Keratinocyte (primary cell): Measurements from ENCODE around the gene RC3H1. TPM values are rescaled to one million over a fixed set of nuclear protein-coding genes. Genes with fewer than 3 reads are reported as not detected.

Source experiments
- DNase-seq: peaks from one replicate; pipeline ENCODE4 v3.0.0-alpha.2; 2011; ENCODE audit warnings: low read depth, missing footprints, low spot score
- FAIRE-seq: peaks from 2 replicates; lab custom pipeline; 2011; peaks lifted over from hg19 to GRCh38; lab: Jason Lieb, UNC
- H2AFZ ChIP-seq: 2 replicates; pipeline ENCODE4 v1.6.0; 2012; ENCODE audit warnings: low read length, control low read depth, inconsistent platforms; ENCODE audit not compliant: control insufficient read depth
- H3K27ac ChIP-seq: 2 replicates; pipeline ENCODE4 v1.5.1; 2011; ENCODE audit warnings: low read length; ENCODE audit not compliant: control insufficient read depth, insufficient read depth
- H3K27me3 ChIP-seq: 3 replicates; pipeline ENCODE4 v1.6.0; 2011; ENCODE audit warnings: low read length; ENCODE audit not compliant: control insufficient read depth, insufficient read depth; ENCODE audit errors: extremely low read depth
- H3K36me3 ChIP-seq, 2 experiments: 2 replicates in 1 of 2; 3 replicates in 1 of 2; pipeline ENCODE4 v1.5.1; 2011; ENCODE audit warnings: low read length in 2 of 2, mild to moderate bottlenecking in 1 of 2; ENCODE audit not compliant: control insufficient read depth in 2 of 2, insufficient read depth in 2 of 2; ENCODE audit errors: extremely low read depth in 1 of 2
- H3K4me1 ChIP-seq: 3 replicates; pipeline ENCODE4 v1.5.1; 2011; ENCODE audit warnings: low read length; ENCODE audit not compliant: control insufficient read depth, insufficient read depth; ENCODE audit errors: extremely low read depth
- H3K4me2 ChIP-seq: 3 replicates; pipeline ENCODE4 v1.6.0; 2011; ENCODE audit warnings: low read depth, low read length; ENCODE audit not compliant: control insufficient read depth, insufficient read depth; ENCODE audit errors: extremely low read depth
- H3K4me3 ChIP-seq, 3 experiments: fragments of 200-600 bp in 1 of 3; sonication (generic) in 1 of 3; 2 replicates in 2 of 3; 3 replicates in 1 of 3; pipeline ENCODE4 v1.5.1; 2011 to 2016; ENCODE audit warnings: low read length in 3 of 3, mild to moderate bottlenecking in 3 of 3, control low read depth in 2 of 3, inconsistent platforms in 1 of 3, low read depth in 1 of 3, mixed read lengths in 1 of 3, mixed run types in 1 of 3, moderate library complexity in 1 of 3; ENCODE audit not compliant: control insufficient read depth in 2 of 3, insufficient read depth in 2 of 3; ENCODE audit errors: extremely low read depth in 1 of 3
- H3K79me2 ChIP-seq: 2 replicates; pipeline ENCODE4 v1.6.0; 2012; ENCODE audit warnings: low read length; ENCODE audit not compliant: control insufficient read depth, insufficient read depth
- H3K9ac ChIP-seq: 3 replicates; pipeline ENCODE4 v1.6.0; 2011; ENCODE audit warnings: low read length; ENCODE audit not compliant: control insufficient read depth, insufficient read depth; ENCODE audit errors: extremely low read depth
- H3K9me1 ChIP-seq: 3 replicates; pipeline ENCODE4 v1.6.0; 2011; ENCODE audit warnings: low read length; ENCODE audit not compliant: control insufficient read depth, insufficient read depth; ENCODE audit errors: extremely low read depth
- H3K9me3 ChIP-seq: 2 replicates; pipeline ENCODE4 v1.5.1; 2012; ENCODE audit warnings: low read depth, low read length; ENCODE audit not compliant: control insufficient read depth
- H4K20me1 ChIP-seq: 3 replicates; pipeline ENCODE4 v1.6.0; 2011; ENCODE audit warnings: low read length; ENCODE audit not compliant: control insufficient read depth, insufficient read depth; ENCODE audit errors: extremely low read depth
- EZH2 ChIP-seq: IDR thresholded peaks from one replicate; pipeline ENCODE4 v1.6.1; 2012; ENCODE audit warnings: inconsistent platforms, mild to moderate bottlenecking, low read length, moderate library complexity
- dilution Hi-C: fragments of 300-500 bp; cut with MboI; formaldehyde crosslinking; loops from one replicate; pipeline ENCODE4 v1.7.0; 2020; ENCODE audit warnings: low sequenced_read_pairs; ENCODE audit not compliant: extremely low pct_ligation_motif_present
- polyA plus RNA-seq, 5 experiments: library from polyadenylated mRNA; depleted of rRNA in 3 of 5; stranded (reverse) in 3 of 5; stranded (forward) in 1 of 5; unstranded in 1 of 5; fragments of >200 nt; gene quantifications; 1 replicate in 1 of 5; 2 replicates in 3 of 5; 3 replicates in 1 of 5; pipeline versions ENCODE4 v1.2.1 to v1.2.3, GENCODE V29; 2011 to 2012; ENCODE audit warnings: missing spikeins in 2 of 5, low read depth in 1 of 5, low replicate concordance in 1 of 5
- TF ChIP-seq, protein P1 (sequence below), 3 experiments: IDR thresholded peaks in 1 of 3; conservative IDR thresholded peaks in 1 of 3; optimal IDR thresholded peaks in 1 of 3; 2 replicates in 2 of 3; 3 replicates in 1 of 3; pipeline versions ENCODE3 to v1.5.1; 2011; ENCODE audit warnings: low read length in 3 of 3, mild to moderate bottlenecking in 3 of 3, moderate library complexity in 2 of 3, control low read depth in 1 of 3, inconsistent platforms in 1 of 3; ENCODE audit not compliant: insufficient read depth in 2 of 3; ENCODE audit errors: extremely low read depth in 1 of 3

The RC3H1 gene
- polyA plus RNA-seq, 1 donor (not counting 4 experiments of a cell fraction or from before 2014, with no cell fraction given): 10.4 TPM

DNA sequence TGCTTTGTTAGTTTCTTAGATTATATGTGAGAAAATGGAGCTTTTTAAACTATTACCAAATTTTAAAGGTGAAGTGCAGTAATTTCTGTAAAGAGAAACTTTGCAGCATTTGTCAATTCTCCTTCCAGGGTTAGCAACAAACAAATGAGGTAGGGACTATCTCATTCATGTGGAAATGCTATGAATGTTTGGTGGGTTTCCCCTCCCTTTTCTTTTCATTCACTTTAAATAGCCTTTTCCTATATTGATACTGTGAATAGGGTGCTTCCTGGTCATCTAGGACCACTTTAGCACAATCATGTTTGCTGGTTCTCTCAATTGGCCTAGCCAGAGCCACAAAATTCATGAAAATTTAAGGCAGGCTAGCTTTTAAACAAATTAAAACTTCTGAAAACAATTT lies 133.4 kb downstream of the RC3H1 start:
- Histone ChIP-seq H3K79me2 (no peaks in the 10 kb centered on the region), H3K36me3 (peaks cover 3 to 10% of the 10 kb centered on the region in 2 experiments), H3K9ac (no peak overlapping the region), H3K9me1 (no peaks in the 10 kb centered on the region), H2AFZ (no peak overlapping the region), H3K4me3 (no peak overlapping the region), H3K27ac (no peak overlapping the region), H4K20me1 (no peaks in the 10 kb centered on the region), H3K27me3 (no peaks in the 10 kb centered on the region), H3K4me1 (peaks cover 2% of the 10 kb centered on the region), H3K9me3 (no peaks in the 10 kb centered on the region), H3K4me2 (no peak overlapping the region)
- dilution Hi-C loops: no loop called here
- FAIRE-seq (no peak), DNase-seq (no peak)
- TF ChIP-seq, protein P1, sequence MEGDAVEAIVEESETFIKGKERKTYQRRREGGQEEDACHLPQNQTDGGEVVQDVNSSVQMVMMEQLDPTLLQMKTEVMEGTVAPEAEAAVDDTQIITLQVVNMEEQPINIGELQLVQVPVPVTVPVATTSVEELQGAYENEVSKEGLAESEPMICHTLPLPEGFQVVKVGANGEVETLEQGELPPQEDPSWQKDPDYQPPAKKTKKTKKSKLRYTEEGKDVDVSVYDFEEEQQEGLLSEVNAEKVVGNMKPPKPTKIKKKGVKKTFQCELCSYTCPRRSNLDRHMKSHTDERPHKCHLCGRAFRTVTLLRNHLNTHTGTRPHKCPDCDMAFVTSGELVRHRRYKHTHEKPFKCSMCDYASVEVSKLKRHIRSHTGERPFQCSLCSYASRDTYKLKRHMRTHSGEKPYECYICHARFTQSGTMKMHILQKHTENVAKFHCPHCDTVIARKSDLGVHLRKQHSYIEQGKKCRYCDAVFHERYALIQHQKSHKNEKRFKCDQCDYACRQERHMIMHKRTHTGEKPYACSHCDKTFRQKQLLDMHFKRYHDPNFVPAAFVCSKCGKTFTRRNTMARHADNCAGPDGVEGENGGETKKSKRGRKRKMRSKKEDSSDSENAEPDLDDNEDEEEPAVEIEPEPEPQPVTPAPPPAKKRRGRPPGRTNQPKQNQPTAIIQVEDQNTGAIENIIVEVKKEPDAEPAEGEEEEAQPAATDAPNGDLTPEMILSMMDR (optimal IDR thresholded peaks at IDR 0.05 in 1 of 3, IDR thresholded peaks at IDR 0.05 in 1 of 3, conservative IDR thresholded peaks at IDR 0.05 in 1 of 3; ENCODE audit: extremely low read depth in 1 of 3, insufficient read depth in 2 of 3, low read length in 3 of 3): no peak
- no peak for TF ChIP-seq EZH2

DNA sequence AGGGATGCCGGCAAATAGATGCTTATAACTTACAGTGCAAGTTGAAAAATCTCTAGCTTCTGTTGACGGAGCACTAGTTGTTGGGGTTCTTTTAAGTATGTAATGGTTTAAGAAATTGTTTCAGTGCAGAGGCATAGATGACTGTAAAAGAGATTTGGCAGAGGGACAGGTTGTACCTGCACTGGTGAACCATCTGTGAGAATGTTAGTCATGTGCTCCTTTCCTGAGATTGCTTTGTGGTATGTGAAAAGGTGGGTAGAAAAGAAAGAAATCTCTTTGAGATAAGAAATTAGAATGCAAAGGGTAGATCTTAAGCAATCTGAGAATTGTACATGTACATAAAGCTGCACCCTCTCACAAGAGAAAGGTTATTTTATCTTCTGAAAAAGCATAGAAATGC lies 134.5 kb downstream of the RC3H1 start:
- H3K79me2 ChIP-seq: no peaks in the 10 kb centered on the region
- H3K9me1 ChIP-seq: no peaks in the 10 kb centered on the region
- DNase-seq (no peak), FAIRE-seq (no peak)
- no peaks in the 10 kb centered on the region for H4K20me1 ChIP-seq
- no peak overlapping the region for H2AFZ ChIP-seq
- no peaks in the 10 kb centered on the region for H3K4me1 ChIP-seq
- H3K4me2 ChIP-seq: no peak overlapping the region
- no peak overlapping the region for H3K4me3 ChIP-seq
- H3K27ac ChIP-seq: no peak overlapping the region
- no peaks in the 10 kb centered on the region for H3K27me3 ChIP-seq
- no peak for TF ChIP-seq EZH2
- TF ChIP-seq, protein P1 (optimal IDR thresholded peaks at IDR 0.05 in 1 of 3, IDR thresholded peaks at IDR 0.05 in 1 of 3, conservative IDR thresholded peaks at IDR 0.05 in 1 of 3; ENCODE audit: extremely low read depth in 1 of 3, insufficient read depth in 2 of 3, low read length in 3 of 3): no peak
- dilution Hi-C loops: no loop called here
- H3K9ac ChIP-seq: no peak overlapping the region
- no peaks in the 10 kb centered on the region for H3K9me3 ChIP-seq
- H3K36me3 ChIP-seq: peaks cover 3 to 10% of the 10 kb centered on the region in 2 experiments
